PC-9 (cell line): Measurements from ENCODE around the gene DTX1. TPM values are rescaled to one million over a fixed set of nuclear protein-coding genes. Genes with fewer than 3 reads are reported as not detected.

Experiments used
- BruUV-seq: library from RNA; stranded (reverse); fragments of 400-500 nt; replicated peaks from 2 replicates; lab custom pipeline; 2021; lab: Mats Ljungman, UMichigan
- CTCF ChIA-PET: fragments of 300-600 bp; sonication (Branson Sonifier 250); formaldehyde crosslinking; loops from one replicate; lab custom pipeline; 2022; ENCODE audit warnings: antibody characterized with exemption; lab: Charles Lee
- POLR2A ChIA-PET: fragments of 300-600 bp; sonication (Branson Sonifier 250); formaldehyde crosslinking; loops from one replicate; lab custom pipeline; 2022; ENCODE audit warnings: antibody characterized with exemption; ENCODE audit not compliant: unreplicated experiment; lab: Charles Lee
- DNase-seq, 2 experiments: peaks; one replicate each; pipeline versions ENCODE4 v3.0.0 to v3.0.0-alpha.2; 2015 to 2022; ENCODE audit warnings: mixed read lengths in 1 of 2
- H2AFZ ChIP-seq: fragments of 200-600 bp; sonication (generic); 2 replicates; pipeline ENCODE4 v1.8.1; 2017; ENCODE audit warnings: antibody characterized with exemption
- H3F3A ChIP-seq: fragments of 200-600 bp; sonication (generic); 2 replicates; pipeline ENCODE4 v1.8.1; 2017; ENCODE audit warnings: antibody characterized with exemption, mild to moderate bottlenecking, low read depth; ENCODE audit not compliant: insufficient read depth
- H3K27ac ChIP-seq: fragments of 200-600 bp; sonication (generic); 2 replicates; pipeline ENCODE4 v1.6.1; 2016; ENCODE audit warnings: mixed run types
- H3K27me3 ChIP-seq: fragments of 200-600 bp; sonication (generic); 2 replicates; pipeline ENCODE4 v1.6.1; 2016; ENCODE audit warnings: low read depth, mixed run types; ENCODE audit not compliant: insufficient read depth
- H3K36me3 ChIP-seq: fragments of 200-600 bp; sonication (generic); 2 replicates; pipeline ENCODE4 v1.6.1; 2016; ENCODE audit warnings: low read depth, mixed run types
- H3K4me1 ChIP-seq: fragments of 200-600 bp; sonication (generic); replicated peaks from 2 replicates; pipeline ENCODE4 v1.6.1; 2016; ENCODE audit warnings: mixed run types; ENCODE audit not compliant: insufficient read depth
- H3K4me2 ChIP-seq: fragments of 200-600 bp; sonication (generic); 2 replicates; pipeline ENCODE4 v1.6.1; 2017; ENCODE audit warnings: mixed run types
- H3K4me3 ChIP-seq: fragments of 200-600 bp; sonication (generic); 2 replicates; pipeline ENCODE4 v1.6.1; 2016; ENCODE audit warnings: mixed run types
- H3K79me2 ChIP-seq: fragments of 200-600 bp; sonication (generic); 2 replicates; pipeline ENCODE4 v1.6.1; 2017; ENCODE audit warnings: low read depth, mixed run types
- H3K9me2 ChIP-seq: fragments of 200-600 bp; sonication (generic); 2 replicates; pipeline ENCODE4 v1.8.1; 2017; ENCODE audit warnings: mild to moderate bottlenecking; ENCODE audit not compliant: insufficient read depth
- H3K9me3 ChIP-seq: fragments of 200-600 bp; sonication (generic); 2 replicates; pipeline ENCODE4 v1.8.1; 2016; ENCODE audit warnings: low read depth; ENCODE audit not compliant: insufficient read depth
- H4K20me1 ChIP-seq: fragments of 200-600 bp; sonication (generic); 2 replicates; pipeline ENCODE4 v1.8.1; 2017; ENCODE audit not compliant: insufficient read depth
- CTCF ChIP-seq: fragments of 200-600 bp; sonication (generic); conservative IDR thresholded peaks from 2 replicates; pipeline ENCODE4 v1.6.1; 2017; ENCODE audit warnings: mixed run types, antibody characterized with exemption, mild to moderate bottlenecking, moderate library complexity
- EZH2 ChIP-seq: fragments of 200-600 bp; sonication (generic); IDR thresholded peaks from 2 replicates; pipeline ENCODE4 v1.8.0; 2017; ENCODE audit warnings: antibody characterized with exemption, low read depth
- intact Hi-C: fragments of 100-400 bp; cut with micrococcal nuclease; formaldehyde crosslinking; loops from one replicate; pipeline ENCODE4 v1.10.0; 2022; ENCODE audit not compliant: unreplicated experiment
- total RNA-seq: library from RNA; stranded (reverse); gene quantifications from 2 replicates; pipeline ENCODE4 v1.2.3, GENCODE V29; 2021

DTX1 gene
- total RNA-seq, 1 experiment from 2014 or later: 0.13 TPM

- H3K4me3 ChIP-seq: peak overlapping the region; percentile 91; the same call in 1 of the 2 replicates
- no peak for DNase-seq
- H3K4me2 ChIP-seq: peak overlapping the region; percentile 90
- no peaks in the 10 kb centered on the region for H3K9me2 ChIP-seq
- CTCF ChIA-PET: no interaction called here
- H3K36me3 ChIP-seq: no peaks in the 10 kb centered on the region
- H3K27me3 ChIP-seq: no peaks in the 10 kb centered on the region
- H3K9me3 ChIP-seq: no peaks in the 10 kb centered on the region
- TF ChIP-seq EZH2 (no peak), CTCF (no peak)
- H3F3A ChIP-seq: peaks cover 25% of the 10 kb centered on the region
- H2AFZ ChIP-seq: no peak overlapping the region
- POLR2A ChIA-PET: no interaction called here
- no peak overlapping the region for H3K27ac ChIP-seq
- H3K79me2 ChIP-seq: peaks cover 15% of the 10 kb centered on the region
- intact Hi-C loops: loop anchor here (2.0 kb wide), 1 partner anchor 19 kb away; no protein-coding TSS in a partner anchor
- no TSS peak for BruUV-seq
- H4K20me1 ChIP-seq: no peaks in the 10 kb centered on the region; the same call in 1 of the 2 replicates
- peaks cover 38% of the 10 kb centered on the region for H3K4me1 ChIP-seq
Observed at GRCh38 chr12:113133666-113134065, 77.1 kb downstream of the DTX1 start.

GRCh38 chr12:113134071-113134470, 77.5 kb downstream of the DTX1 start:
- no peaks in the 10 kb centered on the region; the same call in 1 of the 2 replicates for H4K20me1 ChIP-seq
- no peaks in the 10 kb centered on the region for H3K9me3 ChIP-seq
- peaks cover 15% of the 10 kb centered on the region for H3K79me2 ChIP-seq
- H3K9me2 ChIP-seq: no peaks in the 10 kb centered on the region
- POLR2A ChIA-PET: interaction anchor here (0.7 kb wide), 1 partner anchor 70 kb away, joined by 4 read pairs; no protein-coding TSS in a partner anchor
- no peak overlapping the region for H3K27ac ChIP-seq
- H3K4me3 ChIP-seq: peak overlapping the region; percentile 91; the same call in 1 of the 2 replicates
- peaks cover 25% of the 10 kb centered on the region for H3F3A ChIP-seq
- no peaks in the 10 kb centered on the region for H3K27me3 ChIP-seq
- no peaks in the 10 kb centered on the region for H3K36me3 ChIP-seq
- CTCF ChIA-PET: no interaction called here
- no peak for DNase-seq
- BruUV-seq: no TSS peak
- no peak for TF ChIP-seq CTCF
- no peak for TF ChIP-seq EZH2
- H3K4me1 ChIP-seq: peaks cover 38% of the 10 kb centered on the region
- H2AFZ ChIP-seq: no peak overlapping the region
- H3K4me2 ChIP-seq: peak overlapping the region; percentile 90
- intact Hi-C loops: loop anchor here (2.0 kb wide), 1 partner anchor 19 kb away; no protein-coding TSS in a partner anchor

- peaks cover 38% of the 10 kb centered on the region for H3K4me1 ChIP-seq
- H3K79me2 ChIP-seq: peaks cover 15% of the 10 kb centered on the region
- no peak overlapping the region for H3K27ac ChIP-seq
- H3K36me3 ChIP-seq: no peaks in the 10 kb centered on the region
- H2AFZ ChIP-seq: peak overlapping the region; percentile 98
- H3K4me3 ChIP-seq: peak overlapping the region; percentile 91
- H3K9me3 ChIP-seq: no peaks in the 10 kb centered on the region
- intact Hi-C loops: loop anchor here (2.0 kb wide), 1 partner anchor 18 kb away; no protein-coding TSS in a partner anchor
- BruUV-seq: no TSS peak
- H3F3A ChIP-seq: peaks cover 25% of the 10 kb centered on the region
- ChIA-PET CTCF (interaction anchor here (1.8 kb wide), 1 partner anchor 19 kb away, joined by 21 read pairs; no protein-coding TSS in a partner anchor), POLR2A (interaction anchor here (0.7 kb wide), 1 partner anchor 70 kb away, joined by 4 read pairs; no protein-coding TSS in a partner anchor)
- H3K9me2 ChIP-seq: no peaks in the 10 kb centered on the region
- TF ChIP-seq CTCF (no peak), EZH2 (no peak)
- no peak for DNase-seq
- no peaks in the 10 kb centered on the region for H3K27me3 ChIP-seq
- H3K4me2 ChIP-seq: peak overlapping the region; percentile 90
- no peaks in the 10 kb centered on the region; the same call in 1 of the 2 replicates for H4K20me1 ChIP-seq
Observed at GRCh38 chr12:113134521-113134951, 78.0 kb downstream of the DTX1 start.
